ENCODE results near the gene SPINK13.

SPINK13 gene

GRCh38 chr5:148309019-148309418 is 40.4 kb downstream of the SPINK13 start:
- Histone ChIP-seq H2AFZ (ENCODE audit: low read length) (no peak overlapping the region), H3K9me3 (ENCODE audit: low read length) (no peaks in the 10 kb centered on the region), H3K9ac (ENCODE audit: low read length) (no peak overlapping the region), H3K9me2 (ENCODE audit: low read depth, low read length) (no peaks in the 10 kb centered on the region), H3K4me1 (ENCODE audit: insufficient read depth, low read length, severe bottlenecking) (no peaks in the 10 kb centered on the region), H3K36me3 (ENCODE audit: insufficient read depth, low read length) (no peaks in the 10 kb centered on the region), H3K4me3 (ENCODE audit: low read depth, low read length, poor library complexity, severe bottlenecking) (no peak overlapping the region), H3K79me2 (ENCODE audit: insufficient read depth, low read length) (no peaks in the 10 kb centered on the region), H3K27me3 (ENCODE audit: insufficient read depth, low read length) (no peaks in the 10 kb centered on the region), H3F3A (ENCODE audit: insufficient read depth, low read length) (no peaks in the 10 kb centered on the region), H4K20me1 (ENCODE audit: insufficient read depth, low read length) (no peaks in the 10 kb centered on the region), H3K27ac (ENCODE audit: low read depth, low read length, poor library complexity, severe bottlenecking) (no peak overlapping the region), H3K4me2 (ENCODE audit: low read length) (no peak overlapping the region)
- no peak for TF ChIP-seq CTCF (IDR thresholded peaks at IDR 0.05; ENCODE audit: low read length)
- TF ChIP-seq EZH2 (IDR thresholded peaks at IDR 0.05; ENCODE audit: borderline replicate concordance, low read length) = no peak

- Histone ChIP-seq H3K27ac (ENCODE audit: low read depth, low read length, poor library complexity, severe bottlenecking) (no peak overlapping the region), H3K36me3 (ENCODE audit: insufficient read depth, low read length) (no peaks in the 10 kb centered on the region), H3K4me3 (ENCODE audit: low read depth, low read length, poor library complexity, severe bottlenecking) (no peak overlapping the region), H3K79me2 (ENCODE audit: insufficient read depth, low read length) (no peaks in the 10 kb centered on the region), H3K4me2 (ENCODE audit: low read length) (no peak overlapping the region), H3K27me3 (ENCODE audit: insufficient read depth, low read length) (no peaks in the 10 kb centered on the region), H4K20me1 (ENCODE audit: insufficient read depth, low read length) (no peaks in the 10 kb centered on the region), H3F3A (ENCODE audit: insufficient read depth, low read length) (no peaks in the 10 kb centered on the region), H2AFZ (ENCODE audit: low read length) (no peak overlapping the region), H3K9ac (ENCODE audit: low read length) (no peak overlapping the region), H3K9me2 (ENCODE audit: low read depth, low read length) (no peaks in the 10 kb centered on the region), H3K9me3 (ENCODE audit: low read length) (no peaks in the 10 kb centered on the region), H3K4me1 (ENCODE audit: insufficient read depth, low read length, severe bottlenecking) (no peaks in the 10 kb centered on the region)
- no peak for TF ChIP-seq EZH2 (IDR thresholded peaks at IDR 0.05; ENCODE audit: borderline replicate concordance, low read length)
- no peak for TF ChIP-seq CTCF (IDR thresholded peaks at IDR 0.05; ENCODE audit: low read length)
Measured at GRCh38 chr5:148309746-148310145, 41.2 kb downstream of the SPINK13 start.

GRCh38 chr5:148311484-148311883 is 42.9 kb downstream of the SPINK13 start:
- no peak overlapping the region for H3K4me3 ChIP-seq (ENCODE audit: low read depth, low read length, poor library complexity, severe bottlenecking)
- H3K9me2 ChIP-seq (ENCODE audit: low read depth, low read length) = no peaks in the 10 kb centered on the region
- H3K27me3 ChIP-seq (ENCODE audit: insufficient read depth, low read length) = no peaks in the 10 kb centered on the region
- no peaks in the 10 kb centered on the region for H3K79me2 ChIP-seq (ENCODE audit: insufficient read depth, low read length)
- H4K20me1 ChIP-seq (ENCODE audit: insufficient read depth, low read length) = no peaks in the 10 kb centered on the region
- no peaks in the 10 kb centered on the region for H3F3A ChIP-seq (ENCODE audit: insufficient read depth, low read length)
- no peak overlapping the region for H2AFZ ChIP-seq (ENCODE audit: low read length)
- no peak overlapping the region for H3K4me2 ChIP-seq (ENCODE audit: low read length)
- H3K27ac ChIP-seq (ENCODE audit: low read depth, low read length, poor library complexity, severe bottlenecking) = no peak overlapping the region
- TF ChIP-seq EZH2 (IDR thresholded peaks at IDR 0.05; ENCODE audit: borderline replicate concordance, low read length) = no peak
- no peak for TF ChIP-seq CTCF (IDR thresholded peaks at IDR 0.05; ENCODE audit: low read length)
- no peaks in the 10 kb centered on the region for H3K36me3 ChIP-seq (ENCODE audit: insufficient read depth, low read length)
- H3K4me1 ChIP-seq (ENCODE audit: insufficient read depth, low read length, severe bottlenecking) = no peaks in the 10 kb centered on the region
- no peak overlapping the region for H3K9ac ChIP-seq (ENCODE audit: low read length)
- H3K9me3 ChIP-seq (ENCODE audit: low read length) = no peaks in the 10 kb centered on the region

Data from OCI-LY1 (cell line).